ENCODE results near the gene HNF4A.

The HNF4A gene

GRCh38 chr20:44405785-44406571 is 50.5 kb downstream of the HNF4A start:
- no peak for DNase-seq (ENCODE audit: low read depth)

GRCh38 chr20:44406572-44407137 is 51.2 kb downstream of the HNF4A start:
- DNase-seq (ENCODE audit: low read depth) = no peak

GRCh38 chr20:44407402-44408184 is 52.1 kb downstream of the HNF4A start:
- peak; percentile 74 for DNase-seq (ENCODE audit: low read depth)

- DNase-seq (ENCODE audit: low read depth) = peak; percentile 45
These were observed 53.7 kb downstream of the HNF4A start for GRCh38 chr20:44409132-44409600.

- no peak for DNase-seq (ENCODE audit: low read depth)
These were observed 55.1 kb downstream of the HNF4A start for GRCh38 chr20:44410583-44411019.

GRCh38 chr20:44411020-44411756 is 55.7 kb downstream of the HNF4A start:
- no peak for DNase-seq (ENCODE audit: low read depth)

- no peak for DNase-seq (ENCODE audit: low read depth)
These were observed 56.4 kb downstream of the HNF4A start for GRCh38 chr20:44411757-44412401.

- no peak for DNase-seq (ENCODE audit: low read depth)
These were observed 57.1 kb downstream of the HNF4A start for GRCh38 chr20:44412402-44413144.

GRCh38 chr20:44413575-44414345 is 58.3 kb downstream of the HNF4A start:
- DNase-seq (ENCODE audit: low read depth) = no peak

GRCh38 chr20:44414346-44414714 is 58.8 kb downstream of the HNF4A start:
- no peak for DNase-seq (ENCODE audit: low read depth)

- DNase-seq (ENCODE audit: low read depth) = no peak
These were observed 59.3 kb downstream of the HNF4A start for GRCh38 chr20:44414808-44415207.

- DNase-seq (ENCODE audit: low read depth) = no peak
These were observed 60.6 kb downstream of the HNF4A start for GRCh38 chr20:44415833-44416715.

- no peak for DNase-seq (ENCODE audit: low read depth)
These were observed 62.8 kb downstream of the HNF4A start for GRCh38 chr20:44418069-44418905.

- no peak for DNase-seq (ENCODE audit: low read depth)
These were observed 63.8 kb downstream of the HNF4A start for GRCh38 chr20:44419131-44419844.

- no peak for DNase-seq (ENCODE audit: low read depth)
These were observed 65.0 kb downstream of the HNF4A start for GRCh38 chr20:44420497-44420896.

- peak; percentile 76 for DNase-seq (ENCODE audit: low read depth)
These were observed 66.6 kb downstream of the HNF4A start for GRCh38 chr20:44422083-44422482.

GRCh38 chr20:44423480-44423879 is 68.0 kb downstream of the HNF4A start:
- peak; percentile 16 for DNase-seq (ENCODE audit: low read depth)

Measured in ELR (cell line).